K562 (cell line): ENCODE measurements around the gene SAP30L. TPM values are rescaled to one million over a fixed set of nuclear protein-coding genes. Genes with fewer than 3 reads are reported as not detected.
A peak's percentile ranks its signal among the peaks of the same experiment; 100 is the strongest.

Experiments
- ATAC-seq: fragments of 200-7000 bp; cut with Tn5 transposase; 3 replicates; pipeline ENCODE4 v1.9.1; 2020; ENCODE audit warnings: moderate library complexity
- BruUV-seq: library from RNA; stranded (reverse); fragments of 400-500 nt; replicated peaks from 2 replicates; lab custom pipeline; 2021; lab: Mats Ljungman, UMichigan
- CTCF ChIA-PET: fragments of 300-600 bp; formaldehyde crosslinking; extraction: SDS; loops from one replicate; lab custom pipeline; 2021; ENCODE audit warnings: low intra/inter-chr PET ratio; lab: Yijun Ruan, JAX
- POLR2A ChIA-PET: fragments of 300-600, 350-650 bp; sonication (Branson Sonifier 250); formaldehyde crosslinking; extraction: SDS; loops from one replicate; lab custom pipeline; 2021; ENCODE audit warnings: antibody characterized with exemption, inconsistent platforms; lab: Yijun Ruan, JAX
- DNase-seq, 4 experiments: peaks; one replicate each; pipeline versions ENCODE4 v3.0.0 to v3.0.0-alpha.2; 2011 to 2018; ENCODE audit warnings: low spot score in 3 of 4, mixed read lengths in 3 of 4; ENCODE audit errors: extremely low read depth in 1 of 4
- FAIRE-seq: peaks from 2 replicates; lab custom pipeline; 2011; peaks lifted over from hg19 to GRCh38; lab: Jason Lieb, UNC
- H2AFZ ChIP-seq: 2 replicates; pipeline ENCODE4 v1.6.0; 2011; ENCODE audit warnings: low read depth, low read length, control low read depth, inconsistent platforms
- H3K27ac ChIP-seq: fragments of 200-600 bp; 3 replicates; pipeline ENCODE4 v1.8.0; 2011; ENCODE audit warnings: low read depth, mild to moderate bottlenecking, control low read depth, inconsistent platforms, low read length, moderate library complexity, mixed read lengths; ENCODE audit errors: extremely low read depth
- H3K27me3 ChIP-seq, 2 experiments: fragments of 300-600 bp in 1 of 2; 2 replicates in 1 of 2; 3 replicates in 1 of 2; pipeline versions ENCODE4 v1.6.0 to v1.8.0; 2011; ENCODE audit warnings: inconsistent platforms in 2 of 2, low read length in 2 of 2, mild to moderate bottlenecking in 1 of 2, mixed read lengths in 1 of 2, moderate library complexity in 1 of 2; ENCODE audit not compliant: control insufficient read depth in 2 of 2, insufficient read depth in 2 of 2
- H3K36me3 ChIP-seq: fragments of 300-600 bp; 3 replicates; pipeline ENCODE4 v1.8.0; 2011; ENCODE audit warnings: mild to moderate bottlenecking, low read length, inconsistent platforms; ENCODE audit not compliant: control insufficient read depth, insufficient read depth
- H3K4me1 ChIP-seq, 2 experiments: fragments of 200-600 bp in 1 of 2; replicated peaks in 1 of 2; 2 replicates in 1 of 2; 3 replicates in 1 of 2; pipeline versions ENCODE4 v1.5.1 to v1.8.0; 2011; ENCODE audit warnings: inconsistent platforms in 2 of 2, low read length in 2 of 2, mild to moderate bottlenecking in 1 of 2, mixed read lengths in 1 of 2, moderate library complexity in 1 of 2; ENCODE audit not compliant: control insufficient read depth in 2 of 2, insufficient read depth in 2 of 2
- H3K4me2 ChIP-seq: 2 replicates; pipeline ENCODE4 v1.6.1; 2011; ENCODE audit warnings: low read length, control low read depth, inconsistent platforms, mixed read lengths; ENCODE audit not compliant: insufficient read depth
- H3K4me3 ChIP-seq: fragments of 200-600 bp; sonication (generic), shearing (Covaris generic); 2 replicates; pipeline ENCODE4 v1.5.1; 2016; ENCODE audit warnings: control low read depth, inconsistent platforms
- H3K79me2 ChIP-seq: fragments of 200-600 bp; 3 replicates; pipeline ENCODE4 v1.8.0; 2011; ENCODE audit warnings: low read length, inconsistent platforms; ENCODE audit not compliant: control insufficient read depth, insufficient read depth
- H3K9ac ChIP-seq, 2 experiments: 2 replicates each; pipeline versions ENCODE4 v1.6.0 to v1.6.1; 2011; ENCODE audit warnings: low read depth in 2 of 2, low read length in 2 of 2, control low read depth in 1 of 2, inconsistent platforms in 1 of 2, mild to moderate bottlenecking in 1 of 2, mixed read lengths in 1 of 2; ENCODE audit not compliant: insufficient read depth in 1 of 2
- H3K9me1 ChIP-seq: one replicate; pipeline ENCODE4 v1.6.0; 2011; ENCODE audit warnings: inconsistent platforms, mild to moderate bottlenecking, low read length, moderate library complexity; ENCODE audit not compliant: control insufficient read depth, insufficient read depth
- H3K9me3 ChIP-seq: replicated peaks from 2 replicates; pipeline ENCODE4 v1.5.1; 2011; ENCODE audit warnings: low read depth, low read length, inconsistent platforms; ENCODE audit not compliant: control insufficient read depth, insufficient read depth
- H4K20me1 ChIP-seq: replicated peaks from 2 replicates; pipeline ENCODE4 v1.6.1; 2011; ENCODE audit warnings: low read length, inconsistent platforms, mixed read lengths; ENCODE audit not compliant: control insufficient read depth, insufficient read depth
- FOXK2 ChIP-seq, 2 experiments: fragments of 450-650 bp; IDR thresholded peaks in 1 of 2; conservative IDR thresholded peaks in 1 of 2; 2 replicates each; pipeline ENCODE4 v1.6.1; 2016; ENCODE audit warnings: low read depth in 2 of 2, mild to moderate bottlenecking in 1 of 2
- GTF2F1 ChIP-seq: IDR thresholded peaks from 2 replicates; pipeline ENCODE4 v1.6.1; 2011; ENCODE audit warnings: low read depth, low read length, improper control_type of control experiment
- POLR2H ChIP-seq: IDR thresholded peaks from 2 replicates; pipeline ENCODE4 v1.6.1; 2016; ENCODE audit warnings: missing genetic modification characterization, low read depth, mild to moderate bottlenecking, control low read depth, missing compliant biosample characterization, moderate library complexity
- RBFOX2 ChIP-seq: fragments of 200-400 bp; formaldehyde crosslinking; IDR thresholded peaks from 2 replicates; pipeline ENCODE4 v1.6.1; 2017; ENCODE audit warnings: low read depth, mild to moderate bottlenecking, low read length, moderate library complexity
- STAT5A ChIP-seq: IDR thresholded peaks from 2 replicates; pipeline ENCODE4 v1.6.1; 2012; ENCODE audit warnings: low read length, inconsistent platforms, borderline replicate concordance
- WGBS: fragments of 100-300 bp; shearing (Covaris generic); methylation state at CpG from one replicate; pipeline ENCODE4 v1.1.6; 2016; ENCODE audit warnings: low coverage, mixed read lengths; ENCODE audit not compliant: insufficient coverage; ENCODE audit errors: missing lambda C conversion rate; 5-methylcytosine and 5-hydroxymethylcytosine counted together
- in situ Hi-C: fragments of 300-500 bp; cut with MboI; formaldehyde crosslinking; loops from 4 replicates; pipeline ENCODE4 v1.15.0; 2018; ENCODE audit warnings: inconsistent platforms, mixed read lengths
- intact Hi-C: fragments of 100-400 bp; cut with micrococcal nuclease; formaldehyde crosslinking; loops from 2 replicates; pipeline ENCODE4 v1.14.2; 2022
- polyA plus RNA-seq, 8 experiments: library from polyadenylated mRNA; depleted of rRNA in 4 of 8; stranded (reverse) in 5 of 8; unstranded in 3 of 8; fragments of >200 nt; fragmentation: Nextera tagmentation in 2 of 8; fragmentation: Illumina TruSeq in 1 of 8; extraction: Ambion mirVana in 2 of 8; extraction: Trizol in 1 of 8; gene quantifications; 2 replicates each; pipeline versions ENCODE4 v1.2.1 to v1.2.3, GENCODE V29; 2011 to 2014; ENCODE audit warnings: inconsistent platforms in 1 of 8, missing spikeins in 1 of 8
- total RNA-seq, 7 experiments: library from RNA; depleted of rRNA in 6 of 7; stranded (reverse); fragments of >200 nt in 6 of 7; fragmentation: Illumina TruSeq in 2 of 7; extraction: Trizol in 2 of 7; gene quantifications; 2 replicates each; pipeline versions ENCODE4 v1.2.1 to v1.2.3, GENCODE V29; 2011 to 2021; ENCODE audit warnings: low replicate concordance in 1 of 7
- TF ChIP-seq, protein P1 (sequence below): IDR thresholded peaks from 3 replicates; pipeline ENCODE4 v1.6.1; 2011; ENCODE audit warnings: borderline replicate concordance, mild to moderate bottlenecking, moderate library complexity; ENCODE audit not compliant: insufficient read length; ENCODE audit errors: extremely low read depth
- TF ChIP-seq, protein P2 (sequence below): fragments of 250-450 bp; sonication (Bioruptor Pico); IDR thresholded peaks from 2 replicates; pipeline ENCODE4 v1.5.0; 2021
- TF ChIP-seq, protein P3 (sequence below): fragments of 450-650 bp; IDR thresholded peaks from 2 replicates; pipeline ENCODE4 v1.6.1; 2018; ENCODE audit not compliant: partially characterized antibody
- TF ChIP-seq, protein P4 (sequence below): sonication (generic); formaldehyde crosslinking; IDR thresholded peaks from 2 replicates; pipeline ENCODE4 v1.8.0; 2022; ENCODE audit warnings: missing genetic modification reagents, mild to moderate bottlenecking, borderline replicate concordance

SAP30L gene
- total and polyA plus RNA-seq, 9 of the 15 experiments (the other 6 are each of a cell fraction or from before 2014, with no cell fraction given) = 5.1 to 33.6 (median 28.1) TPM

DNA sequence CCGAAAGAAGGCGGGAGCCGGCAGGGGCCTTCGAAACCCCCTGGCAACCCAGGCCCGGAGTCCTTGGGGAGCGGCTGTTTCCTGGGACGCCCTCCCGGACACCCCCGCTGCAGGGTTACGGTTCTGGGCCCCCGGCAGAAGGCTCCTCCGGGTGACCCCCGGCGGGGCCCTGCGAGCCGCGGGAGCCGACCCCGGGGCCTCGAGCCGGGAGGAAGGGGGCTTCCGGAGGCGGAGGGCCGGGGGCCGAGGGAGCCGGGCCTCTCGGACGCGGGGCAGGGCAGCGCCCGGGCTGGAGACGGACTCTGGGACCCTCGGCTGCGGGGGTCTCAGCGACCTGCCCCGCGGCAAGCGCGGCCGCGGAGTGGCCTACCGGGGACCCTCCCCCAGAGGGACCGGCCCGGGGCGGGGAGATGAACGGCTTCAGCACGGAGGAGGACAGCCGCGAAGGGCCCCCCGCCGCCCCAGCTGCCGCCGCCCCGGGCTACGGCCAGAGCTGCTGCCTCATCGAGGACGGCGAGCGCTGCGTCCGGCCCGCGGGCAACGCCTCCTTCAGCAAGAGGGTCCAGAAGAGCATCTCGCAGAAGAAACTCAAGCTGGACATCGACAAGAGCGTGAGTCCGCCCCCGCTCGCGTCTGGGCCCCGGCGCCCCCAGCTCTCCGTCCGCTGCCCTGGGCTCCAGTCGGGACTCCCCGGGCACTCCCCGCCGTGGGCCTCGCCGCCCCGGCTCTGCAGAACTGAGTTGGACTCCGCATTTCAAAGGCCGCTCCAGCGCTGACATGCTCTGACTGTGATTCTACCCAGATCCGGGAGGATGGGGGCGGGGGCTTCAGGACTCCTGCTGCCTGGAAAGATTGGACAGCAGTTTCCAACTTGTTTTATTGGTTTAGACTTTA lies 645 bp downstream of the SAP30L start:
- H3K27me3 ChIP-seq = no peaks in the 10 kb centered on the region
- peaks cover 13% of the 10 kb centered on the region for H4K20me1 ChIP-seq
- peak overlapping the region; percentile 60 for H3K4me3 ChIP-seq
- peak; percentile 23 for FAIRE-seq
- WGBS = 2% methylated on average over 40 of the region's 87 CpGs
- BruUV-seq = no TSS peak
- H3K9ac ChIP-seq = peak overlapping the region; percentile 65 to 92; a peak in 3 of 4 replicates
- H3K9me1 ChIP-seq = no peaks in the 10 kb centered on the region
- peak; percentile 65 for ATAC-seq
- H3K27ac ChIP-seq = peak overlapping the region; percentile 68; the same call in 2 of the 3 replicates
- POLR2A ChIA-PET = interaction anchor here (0.5 to 1.2 kb wide), 2 partner anchors 26 to 172 kb away, joined by 3 to 4 read pairs; no protein-coding TSS in a partner anchor
- peaks cover 27% of the 10 kb centered on the region for H3K36me3 ChIP-seq
- H3K9me3 ChIP-seq = no peaks in the 10 kb centered on the region
- CTCF ChIA-PET = no interaction called here
- H3K4me2 ChIP-seq = peak overlapping the region; percentile 99
- H3K79me2 ChIP-seq = peaks cover 39% of the 10 kb centered on the region
- peak; percentile 50 to 62 (median 58) for DNase-seq
- in situ Hi-C loops = no loop called here
- intact Hi-C loops = loop anchor here (5.0 kb wide), 1 partner anchor 249 kb away; no protein-coding TSS in a partner anchor
- peak overlapping the region; percentile 75 for H2AFZ ChIP-seq
- H3K4me1 ChIP-seq = peaks cover 8 to 19% of the 10 kb centered on the region in 2 experiments; a peak in 4 of 5 replicates
- TF ChIP-seq, protein P1, sequence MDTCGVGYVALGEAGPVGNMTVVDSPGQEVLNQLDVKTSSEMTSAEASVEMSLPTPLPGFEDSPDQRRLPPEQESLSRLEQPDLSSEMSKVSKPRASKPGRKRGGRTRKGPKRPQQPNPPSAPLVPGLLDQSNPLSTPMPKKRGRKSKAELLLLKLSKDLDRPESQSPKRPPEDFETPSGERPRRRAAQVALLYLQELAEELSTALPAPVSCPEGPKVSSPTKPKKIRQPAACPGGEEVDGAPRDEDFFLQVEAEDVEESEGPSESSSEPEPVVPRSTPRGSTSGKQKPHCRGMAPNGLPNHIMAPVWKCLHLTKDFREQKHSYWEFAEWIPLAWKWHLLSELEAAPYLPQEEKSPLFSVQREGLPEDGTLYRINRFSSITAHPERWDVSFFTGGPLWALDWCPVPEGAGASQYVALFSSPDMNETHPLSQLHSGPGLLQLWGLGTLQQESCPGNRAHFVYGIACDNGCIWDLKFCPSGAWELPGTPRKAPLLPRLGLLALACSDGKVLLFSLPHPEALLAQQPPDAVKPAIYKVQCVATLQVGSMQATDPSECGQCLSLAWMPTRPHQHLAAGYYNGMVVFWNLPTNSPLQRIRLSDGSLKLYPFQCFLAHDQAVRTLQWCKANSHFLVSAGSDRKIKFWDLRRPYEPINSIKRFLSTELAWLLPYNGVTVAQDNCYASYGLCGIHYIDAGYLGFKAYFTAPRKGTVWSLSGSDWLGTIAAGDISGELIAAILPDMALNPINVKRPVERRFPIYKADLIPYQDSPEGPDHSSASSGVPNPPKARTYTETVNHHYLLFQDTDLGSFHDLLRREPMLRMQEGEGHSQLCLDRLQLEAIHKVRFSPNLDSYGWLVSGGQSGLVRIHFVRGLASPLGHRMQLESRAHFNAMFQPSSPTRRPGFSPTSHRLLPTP = no peak
- peak; percentile 0; the same call in 1 of the 2 replicates for TF ChIP-seq RBFOX2
- TF ChIP-seq GTF2F1 = no peak
- TF ChIP-seq, protein P2, sequence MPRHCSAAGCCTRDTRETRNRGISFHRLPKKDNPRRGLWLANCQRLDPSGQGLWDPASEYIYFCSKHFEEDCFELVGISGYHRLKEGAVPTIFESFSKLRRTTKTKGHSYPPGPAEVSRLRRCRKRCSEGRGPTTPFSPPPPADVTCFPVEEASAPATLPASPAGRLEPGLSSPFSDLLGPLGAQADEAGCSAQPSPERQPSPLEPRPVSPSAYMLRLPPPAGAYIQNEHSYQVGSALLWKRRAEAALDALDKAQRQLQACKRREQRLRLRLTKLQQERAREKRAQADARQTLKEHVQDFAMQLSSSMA = no peak
- no peak for TF ChIP-seq POLR2H (tag)
- TF ChIP-seq, protein P3, sequence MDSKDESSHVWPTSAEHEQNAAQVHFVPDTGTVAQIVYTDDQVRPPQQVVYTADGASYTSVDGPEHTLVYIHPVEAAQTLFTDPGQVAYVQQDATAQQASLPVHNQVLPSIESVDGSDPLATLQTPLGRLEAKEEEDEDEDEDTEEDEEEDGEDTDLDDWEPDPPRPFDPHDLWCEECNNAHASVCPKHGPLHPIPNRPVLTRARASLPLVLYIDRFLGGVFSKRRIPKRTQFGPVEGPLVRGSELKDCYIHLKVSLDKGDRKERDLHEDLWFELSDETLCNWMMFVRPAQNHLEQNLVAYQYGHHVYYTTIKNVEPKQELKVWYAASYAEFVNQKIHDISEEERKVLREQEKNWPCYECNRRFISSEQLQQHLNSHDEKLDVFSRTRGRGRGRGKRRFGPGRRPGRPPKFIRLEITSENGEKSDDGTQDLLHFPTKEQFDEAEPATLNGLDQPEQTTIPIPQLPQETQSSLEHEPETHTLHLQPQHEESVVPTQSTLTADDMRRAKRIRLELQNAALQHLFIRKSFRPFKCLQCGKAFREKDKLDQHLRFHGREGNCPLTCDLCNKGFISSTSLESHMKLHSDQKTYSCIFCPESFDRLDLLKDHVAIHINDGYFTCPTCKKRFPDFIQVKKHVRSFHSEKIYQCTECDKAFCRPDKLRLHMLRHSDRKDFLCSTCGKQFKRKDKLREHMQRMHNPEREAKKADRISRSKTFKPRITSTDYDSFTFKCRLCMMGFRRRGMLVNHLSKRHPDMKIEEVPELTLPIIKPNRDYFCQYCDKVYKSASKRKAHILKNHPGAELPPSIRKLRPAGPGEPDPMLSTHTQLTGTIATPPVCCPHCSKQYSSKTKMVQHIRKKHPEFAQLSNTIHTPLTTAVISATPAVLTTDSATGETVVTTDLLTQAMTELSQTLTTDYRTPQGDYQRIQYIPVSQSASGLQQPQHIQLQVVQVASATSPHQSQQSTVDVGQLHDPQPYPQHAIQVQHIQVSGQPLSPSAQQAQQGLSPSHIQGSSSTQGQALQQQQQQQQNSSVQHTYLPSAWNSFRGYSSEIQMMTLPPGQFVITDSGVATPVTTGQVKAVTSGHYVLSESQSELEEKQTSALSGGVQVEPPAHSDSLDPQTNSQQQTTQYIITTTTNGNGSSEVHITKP = no peak
- TF ChIP-seq, protein P4, sequence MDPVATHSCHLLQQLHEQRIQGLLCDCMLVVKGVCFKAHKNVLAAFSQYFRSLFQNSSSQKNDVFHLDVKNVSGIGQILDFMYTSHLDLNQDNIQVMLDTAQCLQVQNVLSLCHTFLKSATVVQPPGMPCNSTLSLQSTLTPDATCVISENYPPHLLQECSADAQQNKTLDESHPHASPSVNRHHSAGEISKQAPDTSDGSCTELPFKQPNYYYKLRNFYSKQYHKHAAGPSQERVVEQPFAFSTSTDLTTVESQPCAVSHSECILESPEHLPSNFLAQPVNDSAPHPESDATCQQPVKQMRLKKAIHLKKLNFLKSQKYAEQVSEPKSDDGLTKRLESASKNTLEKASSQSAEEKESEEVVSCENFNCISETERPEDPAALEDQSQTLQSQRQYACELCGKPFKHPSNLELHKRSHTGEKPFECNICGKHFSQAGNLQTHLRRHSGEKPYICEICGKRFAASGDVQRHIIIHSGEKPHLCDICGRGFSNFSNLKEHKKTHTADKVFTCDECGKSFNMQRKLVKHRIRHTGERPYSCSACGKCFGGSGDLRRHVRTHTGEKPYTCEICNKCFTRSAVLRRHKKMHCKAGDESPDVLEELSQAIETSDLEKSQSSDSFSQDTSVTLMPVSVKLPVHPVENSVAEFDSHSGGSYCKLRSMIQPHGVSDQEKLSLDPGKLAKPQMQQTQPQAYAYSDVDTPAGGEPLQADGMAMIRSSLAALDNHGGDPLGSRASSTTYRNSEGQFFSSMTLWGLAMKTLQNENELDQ = no peak
- no peak for TF ChIP-seq STAT5A
- TF ChIP-seq FOXK2 (conservative IDR thresholded peaks at IDR 0.05 in 1 of 2, IDR thresholded peaks at IDR 0.05 in 1 of 2; ENCODE audit: low read depth in 2 of 2) = no peak
